Tibial nerve (tissue), 4 donors: ENCODE measurements around the gene ATP6AP2.

Source experiments
- CTCF ChIP-seq, 5 experiments: fragments of 200-600 bp in 3 of 5; fragments of 450-650 bp in 2 of 5; sonication (generic) in 3 of 5; IDR thresholded peaks; one replicate each; pipeline ENCODE4 v1.5.1; 2016 to 2019; ENCODE audit warnings: antibody characterized with exemption in 5 of 5, mild to moderate bottlenecking in 3 of 5, moderate library complexity in 2 of 5
- EP300 ChIP-seq, 2 donors: sonication (generic); formaldehyde crosslinking; IDR thresholded peaks; one replicate each; pipeline ENCODE4 v1.6.1; 2017; ENCODE audit warnings: antibody characterized with exemption in 2 of 2, mild to moderate bottlenecking in 1 of 2
- POLR2A ChIP-seq, 2 donors: fragments of 450-650 bp; IDR thresholded peaks; one replicate each; pipeline ENCODE4 v1.6.1; 2017; ENCODE audit warnings: antibody characterized with exemption in 2 of 2, mild to moderate bottlenecking in 2 of 2, moderate library complexity in 2 of 2

- no peak for TF ChIP-seq CTCF (IDR thresholded peaks at IDR 0.05)
- no peak for TF ChIP-seq POLR2A (IDR thresholded peaks at IDR 0.05)
- TF ChIP-seq EP300 (IDR thresholded peaks at IDR 0.05) = no peak
Observed at GRCh38 chrX:40537310-40537709, 43.5 kb upstream of the ATP6AP2 start.
